Measurements from ENCODE around the gene CNTN1.

DNA sequence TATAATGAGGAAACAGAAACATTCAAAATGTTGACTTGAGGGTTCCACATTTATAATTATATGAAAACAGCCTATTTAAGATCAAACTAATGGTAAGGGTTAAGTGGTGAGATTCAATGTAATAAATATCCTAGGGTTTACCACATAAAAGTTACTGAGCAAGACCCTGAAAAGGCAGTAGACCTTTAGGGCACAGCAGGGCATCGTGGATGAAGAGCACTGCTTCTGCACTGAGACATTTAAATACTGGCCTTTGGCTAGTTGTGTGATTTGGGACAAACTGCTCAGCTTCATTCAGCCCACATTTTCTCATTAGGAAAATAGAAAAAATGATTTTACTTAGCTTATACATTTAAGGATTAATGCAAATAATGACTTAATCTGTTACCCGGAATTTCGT is 42.0 kb downstream of the CNTN1 start:
- TF ChIP-seq GATA2 (IDR thresholded peaks at IDR 0.05; ENCODE audit: low read depth, low read length) (no peak), GATA3 (IDR thresholded peaks at IDR 0.05; ENCODE audit: low read depth, low read length) (no peak)

All from SH-SY5Y (cell line).